ENCODE results near the gene WIF1.

Gene WIF1

GRCh38 chr12:65019696-65020234 lies 101.3 kb downstream of the WIF1 start:
- DNase-seq = no peak

GRCh38 chr12:65016881-65017650 lies 104.0 kb downstream of the WIF1 start:
- DNase-seq = no peak

GRCh38 chr12:65015850-65016249 lies 105.3 kb downstream of the WIF1 start:
- no peak for DNase-seq

- no peak for DNase-seq
Measured at GRCh38 chr12:65014504-65015271, 106.4 kb downstream of the WIF1 start.

- no peak for DNase-seq
Measured at GRCh38 chr12:65010437-65010836, 110.7 kb downstream of the WIF1 start.

- no peak for DNase-seq
Measured at GRCh38 chr12:65005716-65006115, 115.4 kb downstream of the WIF1 start.

- DNase-seq = no peak
Measured at GRCh38 chr12:65004270-65004669, 116.8 kb downstream of the WIF1 start.
